GM18508 (cell line): Measurements from ENCODE around the gene EPN1.

Experiments used
- ATAC-seq: cut with Tn5 transposase; IDR thresholded peaks from one replicate; pipeline ENCODE4 v1.9.1; 2021; ENCODE audit warnings: moderate number of reproducible peaks; ENCODE audit not compliant: insufficient read depth, unreplicated experiment

EPN1 gene

GRCh38 chr19:55690769-55691545, 15.9 kb downstream of the EPN1 start:
- ATAC-seq: no peak

DNA sequence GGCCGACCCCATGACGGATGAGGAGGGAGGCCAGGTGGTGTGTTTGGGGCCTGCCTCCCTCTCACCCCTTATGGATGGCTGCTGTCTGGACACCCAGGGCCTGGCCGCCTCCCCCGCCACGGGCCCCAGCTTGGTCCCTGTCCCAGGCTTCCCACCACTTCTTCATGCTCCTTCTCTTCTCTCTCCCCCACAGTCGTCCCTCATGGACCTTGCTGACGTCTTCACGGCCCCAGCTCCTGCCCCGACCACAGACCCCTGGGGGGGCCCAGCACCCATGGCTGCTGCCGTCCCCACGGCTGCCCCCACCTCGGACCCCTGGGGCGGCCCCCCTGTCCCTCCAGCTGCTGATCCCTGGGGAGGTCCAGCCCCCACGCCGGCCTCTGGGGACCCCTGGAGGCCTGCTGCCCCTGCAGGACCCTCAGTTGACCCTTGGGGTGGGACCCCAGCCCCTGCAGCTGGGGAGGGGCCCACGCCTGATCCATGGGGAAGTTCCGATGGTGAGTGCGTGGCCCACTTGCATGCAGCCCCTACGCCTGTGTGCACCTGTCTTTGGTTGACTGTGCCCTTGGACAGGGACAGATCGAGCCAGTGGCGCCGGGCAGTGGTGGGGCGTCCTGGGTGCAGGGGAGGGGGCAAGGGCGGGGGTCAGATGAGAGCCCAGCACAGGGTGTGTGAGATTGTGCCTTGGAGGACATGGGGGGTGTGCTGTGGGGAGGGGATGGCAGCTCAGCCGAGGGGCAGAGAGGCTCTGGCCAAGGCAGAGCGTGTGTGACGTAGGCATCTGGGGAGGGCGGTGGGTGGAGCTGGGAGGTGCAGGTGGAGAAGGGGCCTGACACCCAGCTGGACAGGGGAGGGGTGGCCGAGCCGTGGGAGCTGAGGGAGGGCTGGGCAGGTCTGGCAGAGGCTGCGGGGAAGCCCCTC, 16.8 kb downstream of the EPN1 start:
- no peak for ATAC-seq

DNA sequence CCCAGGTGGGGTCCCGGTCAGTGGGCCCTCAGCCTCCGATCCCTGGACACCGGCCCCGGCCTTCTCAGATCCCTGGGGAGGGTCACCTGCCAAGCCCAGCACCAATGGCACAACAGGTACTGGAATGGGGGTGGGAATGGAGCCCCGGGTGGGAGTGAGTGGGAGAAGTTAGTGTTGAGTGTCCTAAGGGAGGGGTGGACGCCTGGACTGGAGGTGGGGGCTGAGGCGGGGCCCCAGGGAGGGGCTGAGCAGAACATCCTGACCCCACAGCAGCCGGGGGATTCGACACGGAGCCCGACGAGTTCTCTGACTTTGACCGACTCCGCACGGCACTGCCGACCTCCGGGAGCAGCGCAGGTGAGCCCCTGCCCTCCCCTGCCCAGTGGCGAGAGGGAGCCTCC, 17.7 kb downstream of the EPN1 start:
- no peak for ATAC-seq

- ATAC-seq: no peak
These were observed 18.4 kb downstream of the EPN1 start for GRCh38 chr19:55693336-55693974.

- ATAC-seq: no peak
These were observed 19.2 kb downstream of the EPN1 start for GRCh38 chr19:55694241-55694655.

GRCh38 chr19:55694656-55695491, 19.8 kb downstream of the EPN1 start:
- no peak for ATAC-seq

- ATAC-seq: no peak
These were observed 20.7 kb downstream of the EPN1 start for GRCh38 chr19:55695511-55696290.

- no peak for ATAC-seq
These were observed 21.5 kb downstream of the EPN1 start for GRCh38 chr19:55696301-55697068.

- no peak for ATAC-seq
These were observed 22.0 kb downstream of the EPN1 start for GRCh38 chr19:55697069-55697440.

DNA sequence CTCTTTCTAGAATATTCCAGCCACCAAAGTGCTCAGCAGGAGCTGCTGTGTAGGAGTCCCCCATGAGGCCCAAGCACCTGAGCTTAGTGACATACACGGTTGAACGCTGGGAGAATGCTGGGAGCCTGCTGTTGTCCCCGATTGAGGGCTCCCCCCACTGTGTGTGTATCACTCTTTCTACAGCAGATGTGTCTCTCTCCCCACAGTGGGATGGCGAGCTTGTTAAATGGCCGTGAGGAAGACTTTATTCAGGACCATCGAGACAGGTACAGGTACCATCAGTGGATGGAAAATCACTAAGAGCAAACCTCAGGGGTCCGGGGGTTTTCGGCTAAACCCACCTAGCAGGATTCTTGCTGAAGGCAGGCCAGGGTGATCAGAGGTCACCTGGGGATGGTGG, 22.7 kb downstream of the EPN1 start:
- no peak for ATAC-seq

DNA sequence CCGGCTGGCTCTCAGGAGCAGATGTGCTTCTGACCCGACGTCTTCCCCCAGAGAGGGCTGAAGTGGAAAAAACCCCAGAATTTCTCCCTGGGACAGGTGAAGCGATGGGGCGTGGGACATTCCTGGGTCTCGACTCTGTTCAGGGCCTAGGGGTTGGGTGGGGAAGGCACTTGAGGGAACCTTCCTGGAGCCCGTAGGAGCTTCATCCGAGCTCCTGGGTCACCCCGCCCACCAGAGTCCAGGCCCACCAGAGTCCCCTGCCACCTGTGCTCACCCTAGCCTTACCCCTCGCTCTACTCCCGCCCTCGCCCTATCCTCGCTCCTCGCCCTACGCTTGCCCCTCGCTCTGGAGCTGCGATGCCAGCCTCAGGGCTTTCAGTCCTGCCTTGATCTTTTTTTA, 23.2 kb downstream of the EPN1 start:
- no peak for ATAC-seq

DNA sequence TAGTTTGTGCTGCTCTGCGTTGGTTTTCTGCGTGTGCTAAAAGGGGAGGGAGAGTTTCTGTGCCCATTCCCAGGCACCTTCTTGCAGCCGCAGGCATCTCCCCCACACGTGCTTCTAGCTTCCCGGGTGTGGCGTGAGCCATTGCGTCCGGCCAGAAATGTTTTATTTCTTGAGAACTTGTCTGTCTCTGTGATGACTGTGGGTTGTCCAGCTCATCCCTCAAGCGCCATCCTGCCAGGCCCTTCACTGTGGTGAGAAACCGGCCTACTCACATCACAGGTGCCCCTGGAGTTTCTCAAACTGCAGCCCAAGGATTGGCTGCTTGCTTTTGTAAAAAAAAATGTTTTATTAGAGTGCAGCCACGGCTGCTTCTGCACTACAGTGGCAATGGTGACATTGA, 24.2 kb downstream of the EPN1 start:
- no peak for ATAC-seq

- ATAC-seq: no peak
These were observed 25.8 kb downstream of the EPN1 start for GRCh38 chr19:55700813-55701212.

- no peak for ATAC-seq
These were observed 27.2 kb downstream of the EPN1 start for GRCh38 chr19:55702131-55702627.

- ATAC-seq: no peak
These were observed 28.8 kb downstream of the EPN1 start for GRCh38 chr19:55703790-55704215.

- ATAC-seq: no peak
These were observed 29.6 kb downstream of the EPN1 start for GRCh38 chr19:55704494-55705245.

DNA sequence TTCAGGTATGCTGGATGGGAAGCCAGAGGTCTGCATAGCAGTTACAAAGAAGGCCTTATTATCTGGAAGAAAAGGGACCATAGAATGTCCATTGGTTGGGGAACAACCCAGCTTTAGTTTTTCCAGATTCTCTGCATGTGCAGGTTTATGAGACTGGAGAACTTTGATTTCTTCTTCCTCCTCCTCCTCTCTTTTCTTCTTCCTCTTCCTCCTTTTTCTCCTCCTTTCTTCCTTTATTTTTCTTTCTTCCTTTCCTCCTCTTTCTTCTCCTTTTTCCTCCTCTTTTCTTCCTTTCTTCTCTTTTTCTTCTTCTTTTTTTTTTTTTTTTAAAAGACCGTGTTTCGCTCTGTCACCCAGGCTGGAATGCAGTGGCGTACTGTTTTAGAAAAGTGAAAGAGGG, 30.9 kb downstream of the EPN1 start:
- ATAC-seq: no peak

- no peak for ATAC-seq
These were observed 36.7 kb downstream of the EPN1 start for GRCh38 chr19:55711719-55712118.
